HL-60/S4 treated with retinoic acid at 250 ng/mL for 4 days and 3 days (cell line): Measurements from ENCODE around the gene LEPR.
"Not testable (repeated sequence)": the region's sequence is repeated elsewhere in the genome, so short reads cannot be mapped to it uniquely, and the experiment has no call there.

Experiments
- in situ Hi-C: fragments of 300-500 bp; cut with MboI; formaldehyde crosslinking; loops from 2 replicates; pipeline ENCODE4 v1.7.0; 2022; ENCODE audit warnings: low sequenced_read_pairs

Gene LEPR

GRCh38 chr1:65432918-65433317 is 12.4 kb downstream of the LEPR start:
- in situ Hi-C loops = no loop called here

- in situ Hi-C loops = no loop called here
Measured at GRCh38 chr1:65434255-65434654, 13.8 kb downstream of the LEPR start.

GRCh38 chr1:65434760-65435159 is 14.3 kb downstream of the LEPR start:
- in situ Hi-C loops = no loop called here

- in situ Hi-C loops = no loop called here
Measured at GRCh38 chr1:65435987-65436386, 15.5 kb downstream of the LEPR start.

- in situ Hi-C loops = no loop called here
Measured at GRCh38 chr1:65437616-65438015, 17.1 kb downstream of the LEPR start.

- in situ Hi-C loops = no loop called here
Measured at GRCh38 chr1:65440322-65440900, 19.9 kb downstream of the LEPR start.

GRCh38 chr1:65440915-65441314 is 20.4 kb downstream of the LEPR start:
- in situ Hi-C loops = no loop called here

- in situ Hi-C loops = no loop called here
Measured at GRCh38 chr1:65441464-65441863, 21.0 kb downstream of the LEPR start.

- in situ Hi-C loops = no loop called here
Measured at GRCh38 chr1:65442442-65442841, 22.0 kb downstream of the LEPR start.

- in situ Hi-C loops = no loop called here
Measured at GRCh38 chr1:65443647-65444046, 23.2 kb downstream of the LEPR start.

GRCh38 chr1:65444128-65444640 is 23.7 kb downstream of the LEPR start:
- in situ Hi-C loops = no loop called here

- in situ Hi-C loops = no loop called here
Measured at GRCh38 chr1:65445837-65446236, 25.4 kb downstream of the LEPR start.

- in situ Hi-C loops = no loop called here
Measured at GRCh38 chr1:65449214-65449823, 28.9 kb downstream of the LEPR start.

GRCh38 chr1:65455678-65456077 is 35.2 kb downstream of the LEPR start:
- in situ Hi-C loops = not testable (repeated sequence)

- in situ Hi-C loops = no loop called here
Measured at GRCh38 chr1:65456481-65456880, 36.0 kb downstream of the LEPR start.

GRCh38 chr1:65457868-65458267 is 37.4 kb downstream of the LEPR start:
- in situ Hi-C loops = no loop called here

GRCh38 chr1:65458730-65459396 is 38.4 kb downstream of the LEPR start:
- in situ Hi-C loops = no loop called here

GRCh38 chr1:65459397-65459768 is 38.9 kb downstream of the LEPR start:
- in situ Hi-C loops = no loop called here

- in situ Hi-C loops = not testable (repeated sequence)
Measured at GRCh38 chr1:65465837-65466236, 45.4 kb downstream of the LEPR start.

- in situ Hi-C loops = no loop called here
Measured at GRCh38 chr1:65467536-65467935, 47.1 kb downstream of the LEPR start.

- in situ Hi-C loops = no loop called here
Measured at GRCh38 chr1:65469126-65469888, 48.8 kb downstream of the LEPR start.
